Measurements from ENCODE around the gene PTPRM.

GRCh38 chr18:7678801-7679200, 111.7 kb downstream of the PTPRM start:
- no peak for TF ChIP-seq EZH2 (IDR thresholded peaks at IDR 0.05; ENCODE audit: borderline replicate concordance, insufficient read depth, low read length, poor library complexity, severe bottlenecking)
- TF ChIP-seq CTCF (IDR thresholded peaks at IDR 0.05; ENCODE audit: poor library complexity, severe bottlenecking) = no peak
- no peak for TF ChIP-seq EP300 (conservative IDR thresholded peaks at IDR 0.05; ENCODE audit: poor library complexity, severe bottlenecking)
- TF ChIP-seq REST (IDR thresholded peaks at IDR 0.05; ENCODE audit: borderline replicate concordance) = no peak
- no peak for TF ChIP-seq MXI1 (conservative IDR thresholded peaks at IDR 0.05; ENCODE audit: poor library complexity, severe bottlenecking)
- no peak for TF ChIP-seq POLR2AphosphoS5 (IDR thresholded peaks at IDR 0.05)
- no peak for TF ChIP-seq SMC3 (conservative IDR thresholded peaks at IDR 0.05; ENCODE audit: poor library complexity)
- TF ChIP-seq TAF1 (IDR thresholded peaks at IDR 0.05; ENCODE audit: low read depth) = no peak
- no peak for TF ChIP-seq RAD21 (conservative IDR thresholded peaks at IDR 0.05)
